Measurements from ENCODE around the gene ZNF366. TPM values are rescaled to one million over a fixed set of nuclear protein-coding genes. Genes with fewer than 3 reads are reported as not detected.

ZNF366 gene
- total and polyA plus RNA-seq, 2 of the 13 experiments (the other 11 are each of a cell fraction or from before 2014, with no cell fraction given): not detected

DNA sequence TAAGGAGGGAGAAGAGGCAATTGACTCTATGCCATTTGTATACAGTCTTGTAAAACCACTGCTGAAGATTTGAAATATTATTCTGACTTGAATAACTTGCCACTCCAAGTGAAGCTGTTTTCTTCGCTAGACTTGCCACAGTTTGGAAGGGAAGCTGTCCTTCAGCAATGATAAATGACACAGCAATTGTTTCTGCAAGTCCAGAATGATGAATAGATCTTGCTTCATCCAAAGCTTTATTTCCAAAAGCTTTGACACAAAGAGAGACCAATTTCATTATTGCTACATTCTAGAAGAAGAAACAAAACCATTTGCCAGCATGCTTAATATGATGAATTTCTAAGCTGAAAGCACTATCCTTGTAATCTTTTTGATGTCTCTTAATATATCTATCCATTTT lies 73.7 kb downstream of the ZNF366 start (continued):
- TF ChIP-seq, protein P1, sequence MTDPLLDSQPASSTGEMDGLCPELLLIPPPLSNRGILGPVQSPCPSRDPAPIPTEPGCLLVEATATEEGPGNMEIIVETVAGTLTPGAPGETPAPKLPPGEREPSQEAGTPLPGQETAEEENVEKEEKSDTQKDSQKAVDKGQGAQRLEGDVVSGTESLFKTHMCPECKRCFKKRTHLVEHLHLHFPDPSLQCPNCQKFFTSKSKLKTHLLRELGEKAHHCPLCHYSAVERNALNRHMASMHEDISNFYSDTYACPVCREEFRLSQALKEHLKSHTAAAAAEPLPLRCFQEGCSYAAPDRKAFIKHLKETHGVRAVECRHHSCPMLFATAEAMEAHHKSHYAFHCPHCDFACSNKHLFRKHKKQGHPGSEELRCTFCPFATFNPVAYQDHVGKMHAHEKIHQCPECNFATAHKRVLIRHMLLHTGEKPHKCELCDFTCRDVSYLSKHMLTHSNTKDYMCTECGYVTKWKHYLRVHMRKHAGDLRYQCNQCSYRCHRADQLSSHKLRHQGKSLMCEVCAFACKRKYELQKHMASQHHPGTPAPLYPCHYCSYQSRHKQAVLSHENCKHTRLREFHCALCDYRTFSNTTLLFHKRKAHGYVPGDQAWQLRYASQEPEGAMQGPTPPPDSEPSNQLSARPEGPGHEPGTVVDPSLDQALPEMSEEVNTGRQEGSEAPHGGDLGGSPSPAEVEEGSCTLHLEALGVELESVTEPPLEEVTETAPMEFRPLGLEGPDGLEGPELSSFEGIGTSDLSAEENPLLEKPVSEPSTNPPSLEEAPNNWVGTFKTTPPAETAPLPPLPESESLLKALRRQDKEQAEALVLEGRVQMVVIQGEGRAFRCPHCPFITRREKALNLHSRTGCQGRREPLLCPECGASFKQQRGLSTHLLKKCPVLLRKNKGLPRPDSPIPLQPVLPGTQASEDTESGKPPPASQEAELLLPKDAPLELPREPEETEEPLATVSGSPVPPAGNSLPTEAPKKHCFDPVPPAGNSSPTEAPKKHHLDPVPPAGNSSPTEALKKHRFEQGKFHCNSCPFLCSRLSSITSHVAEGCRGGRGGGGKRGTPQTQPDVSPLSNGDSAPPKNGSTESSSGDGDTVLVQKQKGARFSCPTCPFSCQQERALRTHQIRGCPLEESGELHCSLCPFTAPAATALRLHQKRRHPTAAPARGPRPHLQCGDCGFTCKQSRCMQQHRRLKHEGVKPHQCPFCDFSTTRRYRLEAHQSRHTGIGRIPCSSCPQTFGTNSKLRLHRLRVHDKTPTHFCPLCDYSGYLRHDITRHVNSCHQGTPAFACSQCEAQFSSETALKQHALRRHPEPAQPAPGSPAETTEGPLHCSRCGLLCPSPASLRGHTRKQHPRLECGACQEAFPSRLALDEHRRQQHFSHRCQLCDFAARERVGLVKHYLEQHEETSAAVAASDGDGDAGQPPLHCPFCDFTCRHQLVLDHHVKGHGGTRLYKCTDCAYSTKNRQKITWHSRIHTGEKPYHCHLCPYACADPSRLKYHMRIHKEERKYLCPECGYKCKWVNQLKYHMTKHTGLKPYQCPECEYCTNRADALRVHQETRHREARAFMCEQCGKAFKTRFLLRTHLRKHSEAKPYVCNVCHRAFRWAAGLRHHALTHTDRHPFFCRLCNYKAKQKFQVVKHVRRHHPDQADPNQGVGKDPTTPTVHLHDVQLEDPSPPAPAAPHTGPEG (CRISPR knock-in tag; IDR thresholded peaks at IDR 0.05): no peak
- no peak for TF ChIP-seq NAIF1 (CRISPR knock-in tag; IDR thresholded peaks at IDR 0.05; ENCODE audit: borderline replicate concordance)
- TF ChIP-seq RARA (CRISPR knock-in tag; IDR thresholded peaks at IDR 0.05): no peak
- TF ChIP-seq HNRNPUL1 (IDR thresholded peaks at IDR 0.05; ENCODE audit: low read depth, low read length): no peak

DNA sequence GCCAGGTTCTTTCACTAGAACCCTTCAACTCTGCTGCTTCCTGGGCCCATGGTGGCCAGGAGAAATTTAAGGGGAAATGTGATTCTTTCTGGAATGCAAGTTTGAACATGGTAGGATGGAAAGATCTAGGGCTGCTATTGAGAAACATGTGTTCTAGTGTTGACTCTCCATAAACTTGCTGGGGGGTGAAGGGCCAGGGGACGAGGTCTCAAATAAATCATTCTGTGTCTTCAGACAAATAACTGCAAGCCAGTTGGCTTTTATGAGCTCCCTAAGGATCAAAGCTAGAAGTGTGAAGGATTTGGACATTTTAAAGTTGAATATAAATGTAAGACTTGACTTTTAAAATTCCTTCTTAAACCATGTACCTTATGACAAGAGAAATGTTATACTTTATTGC lies 78.5 kb downstream of the ZNF366 start:
- 0% methylated on average over 1 of the region's 1 CpG for WGBS (ENCODE audit: low lambda C conversion rate)
- intact Hi-C loops (cut with micrococcal nuclease; ENCODE audit: unreplicated experiment) (no loop called here), in situ Hi-C loops (cut with HindIII; ENCODE audit: extremely low pct_ligation_motif_present, low pct_unique_long_range_greater_than_20kb) (no loop called here)
- H2AFZ ChIP-seq (ENCODE audit: low read length): no peak overlapping the region
- no peaks in the 10 kb centered on the region for H3K79me2 ChIP-seq (ENCODE audit: insufficient read depth, low read length)
- H3K27ac ChIP-seq (ENCODE audit: extremely low read length, insufficient read depth, low read length): no peak overlapping the region
- no peak overlapping the region for H3K9ac ChIP-seq (ENCODE audit: insufficient read depth, low read depth, low read length)
- no TSS peak for BruUV-seq (replicated peaks)
- ChIA-PET POLR2A (no interaction called here), CTCF (ENCODE audit: low intra/inter-chr PET ratio, low total read pairs) (no interaction called here)
- no peaks in the 10 kb centered on the region for H3K36me3 ChIP-seq (replicated peaks in 1 of 2; ENCODE audit: control insufficient read depth in 1 of 2, insufficient read depth in 2 of 2, low read length in 2 of 2)
- no peak for ATAC-seq
- H4K20me1 ChIP-seq (ENCODE audit: insufficient read depth, low read length): no peaks in the 10 kb centered on the region
- H3K9me3 ChIP-seq (ENCODE audit: low read length): no peaks in the 10 kb centered on the region
- H3K4me2 ChIP-seq (ENCODE audit: low read depth, low read length): no peak overlapping the region
- H3K4me1 ChIP-seq (ENCODE audit: insufficient read depth, low read length): no peaks in the 10 kb centered on the region
- H3K27me3 ChIP-seq (ENCODE audit: control insufficient read depth in 1 of 2, insufficient read depth in 2 of 2, low read length in 2 of 2): peaks cover 0 to 6% of the 10 kb centered on the region in 2 experiments; a peak in 1 of 5 replicates
- no peak for DNase-seq (ENCODE audit: low spot score)
- FAIRE-seq: no peak
- H3K4me3 ChIP-seq (replicated peaks in 1 of 3; ENCODE audit: insufficient read depth in 1 of 3, low read depth in 2 of 3, low read length in 3 of 3): no peak overlapping the region
- TF ChIP-seq, protein P2, sequence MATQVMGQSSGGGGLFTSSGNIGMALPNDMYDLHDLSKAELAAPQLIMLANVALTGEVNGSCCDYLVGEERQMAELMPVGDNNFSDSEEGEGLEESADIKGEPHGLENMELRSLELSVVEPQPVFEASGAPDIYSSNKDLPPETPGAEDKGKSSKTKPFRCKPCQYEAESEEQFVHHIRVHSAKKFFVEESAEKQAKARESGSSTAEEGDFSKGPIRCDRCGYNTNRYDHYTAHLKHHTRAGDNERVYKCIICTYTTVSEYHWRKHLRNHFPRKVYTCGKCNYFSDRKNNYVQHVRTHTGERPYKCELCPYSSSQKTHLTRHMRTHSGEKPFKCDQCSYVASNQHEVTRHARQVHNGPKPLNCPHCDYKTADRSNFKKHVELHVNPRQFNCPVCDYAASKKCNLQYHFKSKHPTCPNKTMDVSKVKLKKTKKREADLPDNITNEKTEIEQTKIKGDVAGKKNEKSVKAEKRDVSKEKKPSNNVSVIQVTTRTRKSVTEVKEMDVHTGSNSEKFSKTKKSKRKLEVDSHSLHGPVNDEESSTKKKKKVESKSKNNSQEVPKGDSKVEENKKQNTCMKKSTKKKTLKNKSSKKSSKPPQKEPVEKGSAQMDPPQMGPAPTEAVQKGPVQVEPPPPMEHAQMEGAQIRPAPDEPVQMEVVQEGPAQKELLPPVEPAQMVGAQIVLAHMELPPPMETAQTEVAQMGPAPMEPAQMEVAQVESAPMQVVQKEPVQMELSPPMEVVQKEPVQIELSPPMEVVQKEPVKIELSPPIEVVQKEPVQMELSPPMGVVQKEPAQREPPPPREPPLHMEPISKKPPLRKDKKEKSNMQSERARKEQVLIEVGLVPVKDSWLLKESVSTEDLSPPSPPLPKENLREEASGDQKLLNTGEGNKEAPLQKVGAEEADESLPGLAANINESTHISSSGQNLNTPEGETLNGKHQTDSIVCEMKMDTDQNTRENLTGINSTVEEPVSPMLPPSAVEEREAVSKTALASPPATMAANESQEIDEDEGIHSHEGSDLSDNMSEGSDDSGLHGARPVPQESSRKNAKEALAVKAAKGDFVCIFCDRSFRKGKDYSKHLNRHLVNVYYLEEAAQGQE (IDR thresholded peaks at IDR 0.05; ENCODE audit: borderline replicate concordance in 1 of 2, low read depth in 1 of 2, low read length in 2 of 2): no peak
- TF ChIP-seq MXD4 (CRISPR knock-in tag; IDR thresholded peaks at IDR 0.05): no peak
- TF ChIP-seq, protein P3, sequence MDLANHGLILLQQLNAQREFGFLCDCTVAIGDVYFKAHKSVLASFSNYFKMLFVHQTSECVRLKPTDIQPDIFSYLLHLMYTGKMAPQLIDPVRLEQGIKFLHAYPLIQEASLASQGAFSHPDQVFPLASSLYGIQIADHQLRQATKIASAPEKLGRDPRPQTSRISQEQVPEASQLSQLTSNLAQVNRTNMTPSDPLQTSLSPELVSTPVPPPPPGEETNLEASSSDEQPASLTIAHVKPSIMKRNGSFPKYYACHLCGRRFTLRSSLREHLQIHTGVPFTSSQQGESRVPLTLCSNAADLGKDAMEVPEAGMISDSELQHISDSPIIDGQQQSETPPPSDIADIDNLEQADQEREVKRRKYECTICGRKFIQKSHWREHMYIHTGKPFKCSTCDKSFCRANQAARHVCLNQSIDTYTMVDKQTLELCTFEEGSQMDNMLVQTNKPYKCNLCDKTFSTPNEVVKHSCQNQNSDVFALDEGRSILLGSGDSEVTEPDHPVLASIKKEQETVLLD (CRISPR knock-in tag; IDR thresholded peaks at IDR 0.05; ENCODE audit: low read depth): no peak
- TF ChIP-seq SMYD3 (CRISPR knock-in tag; IDR thresholded peaks at IDR 0.05): no peak
- no peak for TF ChIP-seq ZNF30 (CRISPR knock-in tag; IDR thresholded peaks at IDR 0.05)
- TF ChIP-seq ATRX (CRISPR knock-in tag; IDR thresholded peaks at IDR 0.05; ENCODE audit: borderline replicate concordance): no peak
- TF ChIP-seq, protein P4, sequence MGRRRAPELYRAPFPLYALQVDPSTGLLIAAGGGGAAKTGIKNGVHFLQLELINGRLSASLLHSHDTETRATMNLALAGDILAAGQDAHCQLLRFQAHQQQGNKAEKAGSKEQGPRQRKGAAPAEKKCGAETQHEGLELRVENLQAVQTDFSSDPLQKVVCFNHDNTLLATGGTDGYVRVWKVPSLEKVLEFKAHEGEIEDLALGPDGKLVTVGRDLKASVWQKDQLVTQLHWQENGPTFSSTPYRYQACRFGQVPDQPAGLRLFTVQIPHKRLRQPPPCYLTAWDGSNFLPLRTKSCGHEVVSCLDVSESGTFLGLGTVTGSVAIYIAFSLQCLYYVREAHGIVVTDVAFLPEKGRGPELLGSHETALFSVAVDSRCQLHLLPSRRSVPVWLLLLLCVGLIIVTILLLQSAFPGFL (CRISPR knock-in tag; IDR thresholded peaks at IDR 0.05): no peak
- no peak for TF ChIP-seq ZFP36L2 (CRISPR knock-in tag; IDR thresholded peaks at IDR 0.05)

All from HepG2 (cell line).